Cardiac fibroblast (primary cell): ENCODE measurements around the gene PTCD1.
"Not testable (repeated sequence)": the region's sequence is repeated elsewhere in the genome, so short reads cannot be mapped to it uniquely, and the experiment has no call there.

Source experiments
- DNase-seq, 2 donors: peaks; one replicate each; pipeline versions ENCODE4 v3.0.0 to v3.0.0-alpha.2; 2010; ENCODE audit warnings: low read depth in 2 of 2
- H3K4me3 ChIP-seq, 2 donors: replicated peaks in 1 of 2; 1 replicate in 1 of 2; 2 replicates in 1 of 2; pipeline ENCODE4 v1.5.1; 2011; ENCODE audit warnings: low read depth in 2 of 2, low read length in 2 of 2, mild to moderate bottlenecking in 2 of 2, moderate library complexity in 1 of 2
- TF ChIP-seq, protein P1 (sequence below): IDR thresholded peaks from one replicate; pipeline ENCODE4 v1.5.1; 2011; ENCODE audit warnings: low read depth, mild to moderate bottlenecking, low read length, inconsistent platforms

Gene PTCD1

DNA sequence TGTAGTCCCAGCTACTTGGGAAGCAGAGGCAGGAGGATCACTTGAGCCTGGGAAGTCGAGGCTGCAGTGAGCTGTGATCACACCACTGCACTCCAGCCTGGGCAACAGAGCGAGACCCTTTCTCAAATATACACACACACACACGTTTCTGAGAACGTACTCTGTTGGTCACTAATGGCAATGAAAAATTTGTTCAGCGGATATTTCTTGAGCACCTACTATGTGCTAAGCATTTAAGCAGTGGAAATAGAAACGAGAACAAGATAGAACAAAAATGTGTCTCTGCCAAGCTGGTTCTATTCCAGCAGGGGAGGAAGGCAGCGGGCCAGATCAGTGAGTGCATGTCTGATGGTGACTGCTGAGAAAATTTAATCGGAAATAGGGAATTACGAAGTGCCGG lies 55.4 kb downstream of the PTCD1 start:
- no peak overlapping the region for H3K4me3 ChIP-seq
- no peak for DNase-seq
- TF ChIP-seq, protein P1, sequence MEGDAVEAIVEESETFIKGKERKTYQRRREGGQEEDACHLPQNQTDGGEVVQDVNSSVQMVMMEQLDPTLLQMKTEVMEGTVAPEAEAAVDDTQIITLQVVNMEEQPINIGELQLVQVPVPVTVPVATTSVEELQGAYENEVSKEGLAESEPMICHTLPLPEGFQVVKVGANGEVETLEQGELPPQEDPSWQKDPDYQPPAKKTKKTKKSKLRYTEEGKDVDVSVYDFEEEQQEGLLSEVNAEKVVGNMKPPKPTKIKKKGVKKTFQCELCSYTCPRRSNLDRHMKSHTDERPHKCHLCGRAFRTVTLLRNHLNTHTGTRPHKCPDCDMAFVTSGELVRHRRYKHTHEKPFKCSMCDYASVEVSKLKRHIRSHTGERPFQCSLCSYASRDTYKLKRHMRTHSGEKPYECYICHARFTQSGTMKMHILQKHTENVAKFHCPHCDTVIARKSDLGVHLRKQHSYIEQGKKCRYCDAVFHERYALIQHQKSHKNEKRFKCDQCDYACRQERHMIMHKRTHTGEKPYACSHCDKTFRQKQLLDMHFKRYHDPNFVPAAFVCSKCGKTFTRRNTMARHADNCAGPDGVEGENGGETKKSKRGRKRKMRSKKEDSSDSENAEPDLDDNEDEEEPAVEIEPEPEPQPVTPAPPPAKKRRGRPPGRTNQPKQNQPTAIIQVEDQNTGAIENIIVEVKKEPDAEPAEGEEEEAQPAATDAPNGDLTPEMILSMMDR, result no peak

DNA sequence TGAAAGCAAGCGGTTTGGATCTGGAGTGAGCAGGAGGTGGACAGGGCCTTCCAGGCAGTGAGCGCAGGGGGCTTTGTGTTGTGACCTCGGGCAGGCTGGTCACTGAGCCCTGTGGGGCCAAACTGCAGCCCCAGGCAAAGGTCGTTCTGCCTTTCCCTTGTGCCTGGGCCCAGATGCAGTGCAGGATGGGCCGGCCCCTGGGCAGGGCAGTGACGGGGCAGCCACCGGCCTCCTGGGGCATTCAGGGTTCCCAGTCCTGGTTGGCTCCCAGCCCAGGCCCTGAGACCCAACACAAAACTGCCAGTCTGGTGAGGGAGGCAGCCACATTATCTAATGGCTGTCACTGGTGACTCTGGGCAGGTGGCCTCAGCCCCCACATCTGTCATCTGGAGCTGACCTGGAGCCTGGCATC lies 56.9 kb downstream of the PTCD1 start:
- no peak for DNase-seq
- TF ChIP-seq, protein P1, result no peak
- H3K4me3 ChIP-seq, result no peak overlapping the region

DNA sequence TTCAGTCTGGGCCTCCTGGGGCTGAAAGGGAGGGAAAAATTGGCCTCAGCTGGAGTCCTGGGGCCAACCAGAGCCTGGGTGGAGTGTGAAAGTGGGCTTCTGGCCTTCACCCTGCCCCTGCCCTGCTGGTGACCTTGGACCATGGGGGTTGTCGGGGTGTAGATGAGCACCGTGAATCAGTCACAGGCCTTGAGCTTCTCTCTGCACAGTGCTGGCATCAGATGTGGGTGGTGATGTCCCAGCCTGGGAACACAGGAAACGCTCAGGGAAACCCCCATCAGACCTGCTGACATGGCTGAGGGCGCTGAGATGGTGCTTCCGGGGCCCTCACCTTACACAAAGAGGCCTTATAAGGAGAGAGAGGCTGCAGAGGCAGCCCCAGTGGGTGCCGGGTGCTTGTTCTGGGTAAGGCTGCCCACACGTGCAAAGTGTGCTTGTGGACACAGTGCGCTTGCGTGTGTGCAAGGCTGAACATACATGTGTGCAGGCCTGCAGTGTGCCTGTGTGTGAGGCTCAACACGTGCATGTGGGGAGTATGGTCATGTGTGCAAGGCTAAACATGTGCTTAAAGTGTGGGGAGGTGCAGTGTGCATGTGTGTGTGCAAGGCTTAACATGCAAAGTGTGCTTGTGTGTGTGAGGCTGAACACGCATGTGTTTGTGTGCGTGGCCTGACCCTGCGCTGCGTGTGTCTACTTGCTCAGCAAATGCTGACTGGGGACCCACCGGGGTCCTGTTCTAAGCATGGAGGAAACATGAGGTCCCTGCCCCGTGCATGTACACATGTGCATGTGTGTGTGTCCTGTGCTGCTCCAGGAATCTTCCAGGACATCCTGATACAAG lies 57.6 kb downstream of the PTCD1 start:
- no peak overlapping the region for H3K4me3 ChIP-seq
- peak in 1 of 2 donors; percentile 80 for DNase-seq
- TF ChIP-seq, protein P1, result no peak

DNA sequence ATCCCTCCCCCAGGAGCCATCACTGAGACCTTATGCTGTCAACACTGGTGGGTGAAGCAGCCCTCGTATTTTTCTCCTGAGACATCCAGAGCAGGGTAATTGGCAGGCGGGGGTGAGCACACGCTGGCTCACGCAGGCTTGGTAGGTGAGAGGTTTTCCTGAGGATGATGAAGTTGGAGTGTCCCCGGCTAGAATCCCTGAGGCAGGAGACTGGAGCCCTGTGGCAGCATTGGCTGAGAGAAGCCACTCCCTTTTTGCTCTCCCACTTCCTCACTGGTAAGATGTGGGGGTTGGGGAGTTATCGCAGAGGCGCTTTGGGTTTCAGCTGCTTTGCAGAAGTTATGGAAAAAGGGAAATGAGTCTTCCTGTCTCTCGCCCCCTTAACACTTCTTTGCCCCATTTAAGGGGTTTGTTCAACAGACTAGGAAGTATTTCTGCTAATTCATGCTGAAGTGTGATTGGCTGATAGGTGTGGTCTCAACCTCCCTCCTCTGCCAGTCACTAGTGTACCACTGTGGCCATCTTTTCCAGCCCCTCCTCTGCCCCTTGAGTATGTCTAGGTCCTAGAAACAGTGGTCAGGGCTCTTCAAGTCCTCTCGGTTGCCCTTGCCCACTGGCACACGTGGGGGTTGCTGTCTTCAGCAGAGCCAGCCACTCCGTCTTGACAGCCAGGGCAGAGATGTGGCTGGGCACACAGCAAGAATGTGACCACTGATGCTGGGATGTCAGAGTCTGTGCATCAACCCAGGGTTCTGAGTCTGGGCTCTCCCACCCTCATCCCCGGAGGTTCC lies 58.4 kb downstream of the PTCD1 start:
- TF ChIP-seq, protein P1, result no peak
- peak overlapping the region; percentile 3 to 27 for H3K4me3 ChIP-seq
- DNase-seq, result peak; percentile 72 to 74

DNA sequence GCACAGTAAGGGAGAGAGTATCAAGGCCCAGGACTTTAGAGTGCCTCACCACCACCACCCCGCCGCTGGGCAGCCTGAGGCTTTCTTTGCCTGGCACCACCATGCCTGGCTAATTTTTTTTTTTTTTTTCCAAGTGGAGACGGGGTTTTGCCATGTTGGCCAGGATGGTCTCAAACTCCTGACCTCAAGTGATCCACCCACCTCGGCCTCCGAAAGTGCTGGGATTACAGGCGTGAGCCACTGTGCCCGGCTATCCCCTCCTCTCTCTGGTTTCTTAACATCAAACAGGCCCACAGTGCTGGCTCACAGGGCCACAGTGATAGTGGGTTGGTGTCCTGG lies 58.9 kb downstream of the PTCD1 start:
- not testable (repeated sequence) for DNase-seq
- peak overlapping the region; percentile 3 to 27 for H3K4me3 ChIP-seq

DNA sequence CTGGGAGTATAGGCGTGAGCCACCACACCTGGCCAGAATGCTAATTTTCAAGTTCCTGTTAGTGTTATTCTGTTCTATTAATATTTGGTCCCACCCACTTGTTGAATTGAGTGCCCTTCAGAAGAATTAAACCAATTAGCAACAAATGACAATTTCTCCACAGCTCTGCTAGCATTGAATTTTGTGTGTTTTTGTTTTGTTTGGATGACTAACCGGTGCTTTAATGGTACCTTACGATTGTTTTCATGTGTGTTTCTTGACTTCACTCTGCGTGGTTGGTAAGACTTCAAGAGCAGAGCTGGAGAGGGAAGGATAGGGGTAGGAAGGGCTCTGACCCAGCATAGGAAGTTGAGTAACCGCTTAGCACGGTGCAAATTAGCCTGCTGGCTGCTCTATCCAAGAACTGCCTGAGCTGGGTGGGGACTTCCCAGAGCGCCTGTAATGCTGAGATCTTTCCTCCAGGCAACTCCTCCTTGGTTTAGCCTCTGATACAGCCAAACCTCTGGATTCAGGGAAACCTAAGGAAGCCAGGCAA lies 59.5 kb downstream of the PTCD1 start:
- H3K4me3 ChIP-seq, result peak overlapping the region in 1 of 2 donors; percentile 3
- peak; percentile 96 to 97 for DNase-seq
- TF ChIP-seq, protein P1, result no peak
